NCI-H69 (cell line): ENCODE results near the gene COL5A3.
"Not testable (repeated sequence)": the region's sequence is repeated elsewhere in the genome, so short reads cannot be mapped to it uniquely, and the experiment has no call there.

Experiments
- DNase-seq: peaks from one replicate; lab custom pipeline; 2025; lab: John Stamatoyannopoulos, UW

COL5A3 gene

GRCh38 chr19:9936326-9937000, 73.8 kb downstream of the COL5A3 start, which contains the start of gene OLFM2:
Gene OLFM2 (minus strand): TSS chr19:9936515. CDS start chr19:9936366, 149 bp downstream.
- peak; percentile 48 for DNase-seq

GRCh38 chr19:9935506-9936325, 74.6 kb downstream of the COL5A3 start:
- DNase-seq: no peak

- peak; percentile 72 for DNase-seq
Measured at GRCh38 chr19:9934132-9934950, 76.0 kb downstream of the COL5A3 start.

- no peak for DNase-seq
Measured at GRCh38 chr19:9932835-9933234, 77.5 kb downstream of the COL5A3 start.

GRCh38 chr19:9931629-9932028, 78.7 kb downstream of the COL5A3 start:
- DNase-seq: no peak

- DNase-seq: no peak
Measured at GRCh38 chr19:9923440-9923839, 86.9 kb downstream of the COL5A3 start.

GRCh38 chr19:9922782-9923379, 87.4 kb downstream of the COL5A3 start:
- DNase-seq: not testable (repeated sequence)

GRCh38 chr19:9917321-9917720, 93.0 kb downstream of the COL5A3 start:
- DNase-seq: peak; percentile 29

GRCh38 chr19:9916719-9917118, 93.6 kb downstream of the COL5A3 start:
- DNase-seq: no peak

GRCh38 chr19:9914315-9915207, 95.7 kb downstream of the COL5A3 start:
- DNase-seq: peak; percentile 85

- DNase-seq: no peak
Measured at GRCh38 chr19:9914001-9914314, 96.3 kb downstream of the COL5A3 start.

- peak; percentile 23 for DNase-seq
Measured at GRCh38 chr19:9913237-9914000, 96.9 kb downstream of the COL5A3 start.

- DNase-seq: no peak
Measured at GRCh38 chr19:9912551-9913236, 97.6 kb downstream of the COL5A3 start.

GRCh38 chr19:9911524-9912185, 98.6 kb downstream of the COL5A3 start:
- DNase-seq: no peak

GRCh38 chr19:9910625-9911024, 99.7 kb downstream of the COL5A3 start:
- no peak for DNase-seq
